K562 (cell line): ENCODE results near the gene CDRT15. TPM values are rescaled to one million over a fixed set of nuclear protein-coding genes. Genes with fewer than 3 reads are reported as not detected.

Source experiments
- ATAC-seq: fragments of 200-7000 bp; cut with Tn5 transposase; 3 replicates; pipeline ENCODE4 v1.9.1; 2020; ENCODE audit warnings: moderate library complexity
- BruUV-seq: library from RNA; stranded (reverse); fragments of 400-500 nt; replicated peaks from 2 replicates; lab custom pipeline; 2021; lab: Mats Ljungman, UMichigan
- CTCF ChIA-PET: fragments of 300-600 bp; formaldehyde crosslinking; extraction: SDS; loops from one replicate; lab custom pipeline; 2021; ENCODE audit warnings: low intra/inter-chr PET ratio; lab: Yijun Ruan, JAX
- POLR2A ChIA-PET: fragments of 300-600, 350-650 bp; sonication (Branson Sonifier 250); formaldehyde crosslinking; extraction: SDS; loops from one replicate; lab custom pipeline; 2021; ENCODE audit warnings: antibody characterized with exemption, inconsistent platforms; lab: Yijun Ruan, JAX
- DNase-seq, 4 experiments: peaks; one replicate each; pipeline versions ENCODE4 v3.0.0 to v3.0.0-alpha.2; 2011 to 2018; ENCODE audit warnings: low spot score in 3 of 4, mixed read lengths in 3 of 4; ENCODE audit errors: extremely low read depth in 1 of 4
- FAIRE-seq: peaks from 2 replicates; lab custom pipeline; 2011; peaks lifted over from hg19 to GRCh38; lab: Jason Lieb, UNC
- H2AFZ ChIP-seq: 2 replicates; pipeline ENCODE4 v1.6.0; 2011; ENCODE audit warnings: low read depth, low read length, control low read depth, inconsistent platforms
- H3K27ac ChIP-seq: fragments of 200-600 bp; 3 replicates; pipeline ENCODE4 v1.8.0; 2011; ENCODE audit warnings: low read depth, mild to moderate bottlenecking, control low read depth, inconsistent platforms, low read length, moderate library complexity, mixed read lengths; ENCODE audit errors: extremely low read depth
- H3K27me3 ChIP-seq, 2 experiments: fragments of 300-600 bp in 1 of 2; 2 replicates in 1 of 2; 3 replicates in 1 of 2; pipeline versions ENCODE4 v1.6.0 to v1.8.0; 2011; ENCODE audit warnings: inconsistent platforms in 2 of 2, low read length in 2 of 2, mild to moderate bottlenecking in 1 of 2, mixed read lengths in 1 of 2, moderate library complexity in 1 of 2; ENCODE audit not compliant: control insufficient read depth in 2 of 2, insufficient read depth in 2 of 2
- H3K36me3 ChIP-seq: fragments of 300-600 bp; 3 replicates; pipeline ENCODE4 v1.8.0; 2011; ENCODE audit warnings: mild to moderate bottlenecking, low read length, inconsistent platforms; ENCODE audit not compliant: control insufficient read depth, insufficient read depth
- H3K4me1 ChIP-seq, 2 experiments: fragments of 200-600 bp in 1 of 2; replicated peaks in 1 of 2; 2 replicates in 1 of 2; 3 replicates in 1 of 2; pipeline versions ENCODE4 v1.5.1 to v1.8.0; 2011; ENCODE audit warnings: inconsistent platforms in 2 of 2, low read length in 2 of 2, mild to moderate bottlenecking in 1 of 2, mixed read lengths in 1 of 2, moderate library complexity in 1 of 2; ENCODE audit not compliant: control insufficient read depth in 2 of 2, insufficient read depth in 2 of 2
- H3K4me2 ChIP-seq: 2 replicates; pipeline ENCODE4 v1.6.1; 2011; ENCODE audit warnings: low read length, control low read depth, inconsistent platforms, mixed read lengths; ENCODE audit not compliant: insufficient read depth
- H3K4me3 ChIP-seq: fragments of 200-600 bp; sonication (generic), shearing (Covaris generic); 2 replicates; pipeline ENCODE4 v1.5.1; 2016; ENCODE audit warnings: control low read depth, inconsistent platforms
- H3K79me2 ChIP-seq: fragments of 200-600 bp; 3 replicates; pipeline ENCODE4 v1.8.0; 2011; ENCODE audit warnings: low read length, inconsistent platforms; ENCODE audit not compliant: control insufficient read depth, insufficient read depth
- H3K9ac ChIP-seq, 2 experiments: 2 replicates each; pipeline versions ENCODE4 v1.6.0 to v1.6.1; 2011; ENCODE audit warnings: low read depth in 2 of 2, low read length in 2 of 2, control low read depth in 1 of 2, inconsistent platforms in 1 of 2, mild to moderate bottlenecking in 1 of 2, mixed read lengths in 1 of 2; ENCODE audit not compliant: insufficient read depth in 1 of 2
- H3K9me1 ChIP-seq: one replicate; pipeline ENCODE4 v1.6.0; 2011; ENCODE audit warnings: inconsistent platforms, mild to moderate bottlenecking, low read length, moderate library complexity; ENCODE audit not compliant: control insufficient read depth, insufficient read depth
- H3K9me3 ChIP-seq: replicated peaks from 2 replicates; pipeline ENCODE4 v1.5.1; 2011; ENCODE audit warnings: low read depth, low read length, inconsistent platforms; ENCODE audit not compliant: control insufficient read depth, insufficient read depth
- H4K20me1 ChIP-seq: replicated peaks from 2 replicates; pipeline ENCODE4 v1.6.1; 2011; ENCODE audit warnings: low read length, inconsistent platforms, mixed read lengths; ENCODE audit not compliant: control insufficient read depth, insufficient read depth
- ARID1B ChIP-seq: fragments of 450-650 bp; IDR thresholded peaks from 2 replicates; pipeline ENCODE4 v1.6.1; 2016; ENCODE audit warnings: antibody characterized with exemption, mild to moderate bottlenecking, inconsistent platforms
- CREM ChIP-seq: IDR thresholded peaks from 2 replicates; pipeline ENCODE4 v1.6.1; 2014; ENCODE audit warnings: antibody characterized with exemption, low read depth
- CXXC5 ChIP-seq: fragments of 250-450 bp; sonication (Bioruptor Pico); IDR thresholded peaks from 2 replicates; pipeline ENCODE4 v1.8.0; 2022; ENCODE audit warnings: inconsistent platforms, mild to moderate bottlenecking, moderate library complexity
- KLF13 ChIP-seq: fragments of 450-650 bp; IDR thresholded peaks from 2 replicates; pipeline ENCODE4 v1.6.1; 2016; ENCODE audit warnings: missing genetic modification characterization, low read depth, mild to moderate bottlenecking, missing compliant biosample characterization, moderate library complexity, borderline replicate concordance
- MAFF ChIP-seq: IDR thresholded peaks from 2 replicates; pipeline ENCODE4 v1.6.1; 2012; ENCODE audit warnings: low read length, improper control_type of control experiment
- RAD21 ChIP-seq, 2 experiments: fragments of 250-450 bp in 1 of 2; fragments of 450-650 bp in 1 of 2; sonication (Bioruptor Pico) in 1 of 2; formaldehyde crosslinking in 1 of 2; IDR thresholded peaks in 1 of 2; conservative IDR thresholded peaks in 1 of 2; 2 replicates each; pipeline versions ENCODE4 v1.4.0 to v1.8.0; 2020 to 2022; ENCODE audit warnings: mild to moderate bottlenecking in 2 of 2, moderate library complexity in 1 of 2
- SMARCA5 ChIP-seq: fragments of 450-650 bp; IDR thresholded peaks from 2 replicates; pipeline ENCODE4 v1.6.1; 2016
- SRSF9 ChIP-seq: fragments of 200-400 bp; formaldehyde crosslinking; IDR thresholded peaks from 2 replicates; pipeline ENCODE4 v1.6.1; 2017; ENCODE audit warnings: low read depth, low read length, borderline replicate concordance
- XRCC5 ChIP-seq: fragments of 200-400 bp; formaldehyde crosslinking; IDR thresholded peaks from 2 replicates; pipeline ENCODE4 v1.6.1; 2017; ENCODE audit warnings: low read depth, mild to moderate bottlenecking, low read length
- ZNF766 ChIP-seq: fragments of 200-800 bp; sonication (Bioruptor generic); conservative IDR thresholded peaks from 2 replicates; pipeline ENCODE4 v1.6.1; 2016; ENCODE audit warnings: missing genetic modification characterization, missing compliant biosample characterization
- WGBS: fragments of 100-300 bp; shearing (Covaris generic); methylation state at CpG from one replicate; pipeline ENCODE4 v1.1.6; 2016; ENCODE audit warnings: low coverage, mixed read lengths; ENCODE audit not compliant: insufficient coverage; ENCODE audit errors: missing lambda C conversion rate; 5-methylcytosine and 5-hydroxymethylcytosine counted together
- in situ Hi-C: fragments of 300-500 bp; cut with MboI; formaldehyde crosslinking; loops from 4 replicates; pipeline ENCODE4 v1.15.0; 2018; ENCODE audit warnings: inconsistent platforms, mixed read lengths
- intact Hi-C: fragments of 100-400 bp; cut with micrococcal nuclease; formaldehyde crosslinking; loops from 2 replicates; pipeline ENCODE4 v1.14.2; 2022
- polyA plus RNA-seq, 8 experiments: library from polyadenylated mRNA; depleted of rRNA in 4 of 8; stranded (reverse) in 5 of 8; unstranded in 3 of 8; fragments of >200 nt; fragmentation: Nextera tagmentation in 2 of 8; fragmentation: Illumina TruSeq in 1 of 8; extraction: Ambion mirVana in 2 of 8; extraction: Trizol in 1 of 8; gene quantifications; 2 replicates each; pipeline versions ENCODE4 v1.2.1 to v1.2.3, GENCODE V29; 2011 to 2014; ENCODE audit warnings: inconsistent platforms in 1 of 8, missing spikeins in 1 of 8
- total RNA-seq, 7 experiments: library from RNA; depleted of rRNA in 6 of 7; stranded (reverse); fragments of >200 nt in 6 of 7; fragmentation: Illumina TruSeq in 2 of 7; extraction: Trizol in 2 of 7; gene quantifications; 2 replicates each; pipeline versions ENCODE4 v1.2.1 to v1.2.3, GENCODE V29; 2011 to 2021; ENCODE audit warnings: low replicate concordance in 1 of 7
- TF ChIP-seq, protein P1 (sequence below): fragments of 450-650 bp; IDR thresholded peaks from 2 replicates; pipeline ENCODE4 v1.6.1; 2016; ENCODE audit warnings: antibody characterized with exemption

Gene CDRT15
- total and polyA plus RNA-seq, 9 of the 15 experiments (the other 6 are each of a cell fraction or from before 2014, with no cell fraction given) = not detected

DNA sequence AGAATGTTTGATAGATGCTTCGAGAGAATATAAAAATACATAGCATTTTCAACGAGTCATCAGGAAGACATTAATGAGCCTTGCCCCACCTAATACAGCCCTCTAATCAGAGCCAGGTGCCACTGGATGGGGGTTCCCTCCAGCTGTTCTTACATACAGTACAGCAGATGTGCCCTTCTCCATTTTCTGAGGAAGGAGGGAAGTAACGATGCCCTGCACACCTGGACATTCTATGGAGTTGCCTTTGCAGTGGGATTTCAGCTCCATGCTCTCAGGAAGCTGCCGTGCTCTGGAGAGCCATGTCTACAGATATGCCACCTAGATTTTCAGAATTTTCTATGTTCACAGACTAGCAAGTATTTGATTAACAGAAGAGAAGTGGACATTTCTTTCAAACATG lies 36.3 kb downstream of the CDRT15 start:
- FAIRE-seq (no peak), ATAC-seq (no peak), DNase-seq (no peak)
- ChIA-PET POLR2A (no interaction called here), CTCF (no interaction called here)
- Histone ChIP-seq H4K20me1 (peaks cover 13% of the 10 kb centered on the region; the same call in 1 of the 2 replicates), H3K4me3 (no peak overlapping the region), H3K36me3 (0 out of 3 replicates have a peak, but pooled peaks cover 10% of the 10 kb centered on the region), H3K79me2 (no peaks in the 10 kb centered on the region), H3K27me3 (no peaks in the 10 kb centered on the region), H3K9me1 (no peaks in the 10 kb centered on the region), H3K27ac (no peak overlapping the region), H3K9ac (no peak overlapping the region), H3K4me1 (peaks cover 4 to 12% of the 10 kb centered on the region in 2 experiments; a peak in 3 of 5 replicates), H3K9me3 (no peaks in the 10 kb centered on the region), H2AFZ (no peak overlapping the region), H3K4me2 (no peak overlapping the region)
- intact Hi-C loops = no loop called here
- no TSS peak for BruUV-seq
- in situ Hi-C loops = no loop called here
- TF ChIP-seq KLF13 (tag) (no peak), XRCC5 (no peak), SRSF9 (no peak), ZNF766 (CRISPR knock-in tag) (no peak), MAFF (no peak), CXXC5 (no peak), SMARCA5 (no peak), ARID1B (no peak), RAD21 (CRISPR knock-in tag; conservative IDR thresholded peaks at IDR 0.05 in 1 of 2, IDR thresholded peaks at IDR 0.05 in 1 of 2) (no peak), CREM (no peak)
- TF ChIP-seq, protein P1, sequence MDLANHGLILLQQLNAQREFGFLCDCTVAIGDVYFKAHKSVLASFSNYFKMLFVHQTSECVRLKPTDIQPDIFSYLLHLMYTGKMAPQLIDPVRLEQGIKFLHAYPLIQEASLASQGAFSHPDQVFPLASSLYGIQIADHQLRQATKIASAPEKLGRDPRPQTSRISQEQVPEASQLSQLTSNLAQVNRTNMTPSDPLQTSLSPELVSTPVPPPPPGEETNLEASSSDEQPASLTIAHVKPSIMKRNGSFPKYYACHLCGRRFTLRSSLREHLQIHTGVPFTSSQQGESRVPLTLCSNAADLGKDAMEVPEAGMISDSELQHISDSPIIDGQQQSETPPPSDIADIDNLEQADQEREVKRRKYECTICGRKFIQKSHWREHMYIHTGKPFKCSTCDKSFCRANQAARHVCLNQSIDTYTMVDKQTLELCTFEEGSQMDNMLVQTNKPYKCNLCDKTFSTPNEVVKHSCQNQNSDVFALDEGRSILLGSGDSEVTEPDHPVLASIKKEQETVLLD = no peak
- 86% methylated on average over 4 of the region's 4 CpGs for WGBS
